T-helper 2 cell treated with Interferon-gamma antibody and Interleukin-4, amounts not matched to agents 5 μg/mL and 100 μg/mL, for 36 hours (primary cell): ENCODE results near the gene PDE1C.

Experiments used
- DNase-seq: peaks from one replicate; pipeline ENCODE4 v3.0.0; 2021; ENCODE audit warnings: low spot score
- H3K27ac Mint-ChIP-seq: one replicate; pipeline ENCODE4 v1.8.0; 2021; ENCODE audit warnings: mild to moderate bottlenecking, mixed read lengths
- H3K27me3 Mint-ChIP-seq: one replicate; pipeline ENCODE4 v1.8.0; 2021; ENCODE audit warnings: low read depth, mixed read lengths
- H3K36me3 Mint-ChIP-seq: one replicate; pipeline ENCODE4 v1.8.0; 2021; ENCODE audit warnings: low read depth, mixed read lengths
- H3K4me1 Mint-ChIP-seq: one replicate; pipeline ENCODE4 v1.8.0; 2021; ENCODE audit warnings: low read depth, mixed read lengths
- H3K4me3 Mint-ChIP-seq: one replicate; pipeline ENCODE4 v1.8.0; 2022; ENCODE audit warnings: mild to moderate bottlenecking, moderate library complexity, mixed read lengths
- H3K9me3 Mint-ChIP-seq: one replicate; pipeline ENCODE4 v1.8.0; 2021; ENCODE audit warnings: mixed read lengths

PDE1C gene

GRCh38 chr7:32070406-32071360 lies at the start of gene PDE1C:
PDE1C (minus strand) TSS chr7:32070407.
- no peaks in the 10 kb centered on the region for H3K36me3 Mint-ChIP-seq

GRCh38 chr7:32119790-32120196 lies 49.6 kb upstream of the PDE1C start:
- no peaks in the 10 kb centered on the region for H3K36me3 Mint-ChIP-seq
- H3K4me1 Mint-ChIP-seq = no peaks in the 10 kb centered on the region
- H3K9me3 Mint-ChIP-seq = peaks cover 27% of the 10 kb centered on the region
- H3K27ac Mint-ChIP-seq = no peak overlapping the region
- H3K27me3 Mint-ChIP-seq = no peaks in the 10 kb centered on the region
- no peak for DNase-seq
- no peak overlapping the region for H3K4me3 Mint-ChIP-seq

More at GRCh38 chr7:32070406-32071360, at the start of gene PDE1C:
- H3K9me3 Mint-ChIP-seq = no peaks in the 10 kb centered on the region
- DNase-seq = no peak
- H3K27me3 Mint-ChIP-seq = peaks cover 17% of the 10 kb centered on the region
- no peaks in the 10 kb centered on the region for H3K4me1 Mint-ChIP-seq
- no peak within 1 kb of the TSS for H3K4me3 Mint-ChIP-seq
- H3K27ac Mint-ChIP-seq = no peak within 1 kb of the TSS

- Mint-ChIP-seq H3K4me3 (no peak overlapping the region), H3K36me3 (no peaks in the 10 kb centered on the region), H3K4me1 (no peaks in the 10 kb centered on the region), H3K9me3 (peaks cover 23% of the 10 kb centered on the region), H3K27ac (no peak overlapping the region), H3K27me3 (no peaks in the 10 kb centered on the region)
- no peak for DNase-seq
These were observed 47.6 kb upstream of the PDE1C start for GRCh38 chr7:32117837-32118236.

- Mint-ChIP-seq H3K36me3 (no peaks in the 10 kb centered on the region), H3K4me1 (no peaks in the 10 kb centered on the region), H3K9me3 (peaks cover 24% of the 10 kb centered on the region), H3K27me3 (no peaks in the 10 kb centered on the region), H3K4me3 (no peak overlapping the region), H3K27ac (no peak overlapping the region)
- no peak for DNase-seq
These were observed 46.2 kb upstream of the PDE1C start for GRCh38 chr7:32116436-32116835.

GRCh38 chr7:32115831-32116230 lies 45.6 kb upstream of the PDE1C start:
- Mint-ChIP-seq H3K4me1 (no peaks in the 10 kb centered on the region), H3K36me3 (no peaks in the 10 kb centered on the region), H3K27me3 (no peaks in the 10 kb centered on the region), H3K27ac (no peak overlapping the region), H3K4me3 (no peak overlapping the region), H3K9me3 (peaks cover 22% of the 10 kb centered on the region)
- no peak for DNase-seq

GRCh38 chr7:32108651-32109050 lies 38.4 kb upstream of the PDE1C start:
- Mint-ChIP-seq H3K4me1 (no peaks in the 10 kb centered on the region), H3K4me3 (no peak overlapping the region), H3K27ac (no peak overlapping the region), H3K9me3 (peaks cover 18% of the 10 kb centered on the region), H3K27me3 (no peaks in the 10 kb centered on the region), H3K36me3 (no peaks in the 10 kb centered on the region)
- DNase-seq = no peak

GRCh38 chr7:32104766-32105165 lies 34.6 kb upstream of the PDE1C start:
- H3K27ac Mint-ChIP-seq = no peak overlapping the region
- no peaks in the 10 kb centered on the region for H3K4me1 Mint-ChIP-seq
- no peak for DNase-seq
- H3K9me3 Mint-ChIP-seq = peaks cover 8% of the 10 kb centered on the region
- no peaks in the 10 kb centered on the region for H3K36me3 Mint-ChIP-seq
- no peaks in the 10 kb centered on the region for H3K27me3 Mint-ChIP-seq
- no peak overlapping the region for H3K4me3 Mint-ChIP-seq

- no peak for DNase-seq
- no peaks in the 10 kb centered on the region for H3K27me3 Mint-ChIP-seq
- H3K9me3 Mint-ChIP-seq = peaks cover 8% of the 10 kb centered on the region
- no peaks in the 10 kb centered on the region for H3K4me1 Mint-ChIP-seq
- H3K36me3 Mint-ChIP-seq = no peaks in the 10 kb centered on the region
- no peak overlapping the region for H3K4me3 Mint-ChIP-seq
- no peak overlapping the region for H3K27ac Mint-ChIP-seq
These were observed 33.2 kb upstream of the PDE1C start for GRCh38 chr7:32103361-32103760.

GRCh38 chr7:32102432-32102873 lies 32.2 kb upstream of the PDE1C start:
- no peaks in the 10 kb centered on the region for H3K27me3 Mint-ChIP-seq
- no peak for DNase-seq
- H3K4me1 Mint-ChIP-seq = no peaks in the 10 kb centered on the region
- H3K27ac Mint-ChIP-seq = no peak overlapping the region
- peaks cover 8% of the 10 kb centered on the region for H3K9me3 Mint-ChIP-seq
- H3K36me3 Mint-ChIP-seq = no peaks in the 10 kb centered on the region
- H3K4me3 Mint-ChIP-seq = no peak overlapping the region

- Mint-ChIP-seq H3K36me3 (no peaks in the 10 kb centered on the region), H3K4me1 (no peaks in the 10 kb centered on the region), H3K4me3 (no peak overlapping the region), H3K27ac (no peak overlapping the region), H3K27me3 (no peaks in the 10 kb centered on the region), H3K9me3 (no peaks in the 10 kb centered on the region)
- no peak for DNase-seq
These were observed 30.2 kb upstream of the PDE1C start for GRCh38 chr7:32100407-32100907.

- no peak for DNase-seq
- Mint-ChIP-seq H3K36me3 (no peaks in the 10 kb centered on the region), H3K27me3 (no peaks in the 10 kb centered on the region), H3K4me1 (no peaks in the 10 kb centered on the region), H3K4me3 (no peak overlapping the region), H3K9me3 (no peaks in the 10 kb centered on the region), H3K27ac (no peak overlapping the region)
These were observed 24.3 kb upstream of the PDE1C start for GRCh38 chr7:32094516-32094915.

- H3K36me3 Mint-ChIP-seq = no peaks in the 10 kb centered on the region
- no peak for DNase-seq
These were observed 23.5 kb upstream of the PDE1C start for GRCh38 chr7:32093415-32094408.

GRCh38 chr7:32092346-32092745 lies 22.1 kb upstream of the PDE1C start:
- H3K27ac Mint-ChIP-seq = no peak overlapping the region
- H3K4me3 Mint-ChIP-seq = no peak overlapping the region
- no peaks in the 10 kb centered on the region for H3K36me3 Mint-ChIP-seq
- no peak for DNase-seq
- H3K27me3 Mint-ChIP-seq = no peaks in the 10 kb centered on the region
- no peaks in the 10 kb centered on the region for H3K9me3 Mint-ChIP-seq
- no peaks in the 10 kb centered on the region for H3K4me1 Mint-ChIP-seq

More at GRCh38 chr7:32093415-32094408, 23.5 kb upstream of the PDE1C start:
- Mint-ChIP-seq H3K4me3 (no peak overlapping the region), H3K27ac (no peak overlapping the region), H3K9me3 (no peaks in the 10 kb centered on the region), H3K27me3 (no peaks in the 10 kb centered on the region), H3K4me1 (no peaks in the 10 kb centered on the region)
